Memory B cell (primary cell): ENCODE data around the gene CLTA.
A peak's percentile ranks its signal among the peaks of the same experiment; 100 is the strongest.

Source experiments
- ATAC-seq: fragments of 150-1000 bp; cut with Tn5 transposase; 2 replicates; pipeline ENCODE4 v1.10.0; 2021; ENCODE audit warnings: low read depth, mild to moderate bottlenecking, moderate library complexity
- DNase-seq, 2 donors: peaks; one replicate each; pipeline ENCODE4 v3.0.0; 2022; ENCODE audit warnings: low spot score in 2 of 2
- H3K27ac Mint-ChIP-seq: one replicate; pipeline ENCODE4 v1.8.0; 2022; ENCODE audit warnings: mild to moderate bottlenecking, moderate library complexity, mixed read lengths
- H3K27me3 Mint-ChIP-seq: one replicate; pipeline ENCODE4 v1.8.0; 2022; ENCODE audit warnings: mixed read lengths
- H3K36me3 Mint-ChIP-seq: one replicate; pipeline ENCODE4 v1.8.0; 2022; ENCODE audit warnings: mild to moderate bottlenecking, mixed read lengths
- H3K4me1 Mint-ChIP-seq: one replicate; pipeline ENCODE4 v1.8.0; 2022; ENCODE audit warnings: mixed read lengths
- H3K4me3 Mint-ChIP-seq: one replicate; pipeline ENCODE4 v1.8.0; 2022; ENCODE audit warnings: mild to moderate bottlenecking, moderate library complexity, mixed read lengths
- H3K9me3 Mint-ChIP-seq: one replicate; pipeline ENCODE4 v1.8.0; 2022; ENCODE audit warnings: mixed read lengths

CLTA gene

GRCh38 chr9:36251428-36251827 is 60.7 kb downstream of the CLTA start:
- no peak overlapping the region for H3K4me3 Mint-ChIP-seq
- H3K9me3 Mint-ChIP-seq, result no peaks in the 10 kb centered on the region
- H3K36me3 Mint-ChIP-seq, result peaks cover 10% of the 10 kb centered on the region
- DNase-seq, result no peak
- H3K27me3 Mint-ChIP-seq, result no peaks in the 10 kb centered on the region
- ATAC-seq, result no peak
- H3K27ac Mint-ChIP-seq, result peak overlapping the region; percentile 48
- peaks cover 11% of the 10 kb centered on the region for H3K4me1 Mint-ChIP-seq

- peak within 1 kb of the TSS; percentile 98 for H3K4me3 Mint-ChIP-seq
- H3K9me3 Mint-ChIP-seq, result no peaks in the 10 kb centered on the region
- no peaks in the 10 kb centered on the region for H3K36me3 Mint-ChIP-seq
- ATAC-seq, result peak; percentile 85
- peaks cover 3% of the 10 kb centered on the region for H3K4me1 Mint-ChIP-seq
- H3K27ac Mint-ChIP-seq, result peak within 1 kb of the TSS; percentile 95
- peak; percentile 95 to 96 for DNase-seq
- no peaks in the 10 kb centered on the region for H3K27me3 Mint-ChIP-seq
These were observed 67.7 kb downstream of the CLTA start, which contains the start of gene GNE for GRCh38 chr9:36258208-36258995. GNE (minus strand) TSS chr9:36258448; CDS start chr9:36249355, 9,093 bp downstream.

DNA sequence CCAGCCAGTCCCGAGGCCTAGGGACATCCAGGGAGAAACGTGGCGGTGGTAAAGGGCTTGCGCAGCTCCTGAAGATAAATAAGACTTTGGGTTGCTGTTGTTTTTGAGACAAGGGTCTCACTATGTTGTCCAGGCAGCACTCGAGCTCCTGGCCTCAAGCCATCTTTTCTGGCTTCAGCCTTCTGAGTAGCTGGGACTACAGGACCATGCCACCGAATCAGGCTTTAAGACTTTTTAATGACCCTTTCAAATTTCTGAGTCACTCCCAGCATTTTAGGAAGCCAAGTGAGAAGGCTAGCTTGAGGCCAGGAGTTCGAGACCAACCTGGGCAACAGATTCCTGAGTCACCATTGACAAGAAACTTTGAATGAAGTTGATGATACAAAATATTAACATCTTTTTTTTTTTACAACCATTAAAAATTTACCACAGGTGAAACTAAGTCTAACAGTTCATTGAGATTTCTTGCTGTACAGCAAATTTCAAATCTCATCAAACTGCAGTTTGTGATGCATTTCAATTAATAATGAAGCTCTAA is 68.3 kb downstream of the CLTA start:
- peaks cover 3% of the 10 kb centered on the region for H3K4me1 Mint-ChIP-seq
- no peaks in the 10 kb centered on the region for H3K9me3 Mint-ChIP-seq
- H3K27me3 Mint-ChIP-seq, result no peaks in the 10 kb centered on the region
- no peak for ATAC-seq
- no peak for DNase-seq
- H3K27ac Mint-ChIP-seq, result peak overlapping the region; percentile 95
- peak overlapping the region; percentile 98 for H3K4me3 Mint-ChIP-seq
- no peaks in the 10 kb centered on the region for H3K36me3 Mint-ChIP-seq
